GM18517 (cell line): ENCODE results near the gene CPNE2.

Experiments
- ATAC-seq: cut with Tn5 transposase; IDR thresholded peaks from one replicate; pipeline ENCODE4 v1.9.1; 2021; ENCODE audit warnings: mild to moderate bottlenecking, moderate library complexity; ENCODE audit not compliant: unreplicated experiment

CPNE2 gene

GRCh38 chr16:57123216-57123973 is 31.0 kb downstream of the CPNE2 start:
- ATAC-seq, result no peak

GRCh38 chr16:57123974-57124674 is 31.7 kb downstream of the CPNE2 start:
- no peak for ATAC-seq

DNA sequence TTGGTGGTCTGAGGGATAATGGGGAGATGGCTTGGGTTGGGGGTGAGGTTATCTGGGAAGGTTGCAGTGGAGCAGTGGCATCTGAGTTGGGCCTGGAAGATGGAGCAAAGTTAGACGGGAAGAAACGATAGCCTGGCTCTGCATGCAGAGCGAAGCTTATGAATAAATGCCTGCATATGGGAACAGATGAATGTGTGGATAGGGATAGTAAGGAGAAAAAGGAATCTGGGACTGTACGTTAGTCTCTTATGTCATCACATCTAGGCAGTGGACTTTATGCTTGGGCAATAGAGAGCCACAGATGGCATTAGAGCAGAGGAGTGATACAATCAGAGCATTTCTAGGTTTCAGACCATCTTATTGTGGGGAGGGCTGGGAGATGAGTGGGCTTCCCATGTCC is 33.0 kb downstream of the CPNE2 start:
- no peak for ATAC-seq

- ATAC-seq, result no peak
These were observed 33.6 kb downstream of the CPNE2 start for GRCh38 chr16:57125969-57126368.

DNA sequence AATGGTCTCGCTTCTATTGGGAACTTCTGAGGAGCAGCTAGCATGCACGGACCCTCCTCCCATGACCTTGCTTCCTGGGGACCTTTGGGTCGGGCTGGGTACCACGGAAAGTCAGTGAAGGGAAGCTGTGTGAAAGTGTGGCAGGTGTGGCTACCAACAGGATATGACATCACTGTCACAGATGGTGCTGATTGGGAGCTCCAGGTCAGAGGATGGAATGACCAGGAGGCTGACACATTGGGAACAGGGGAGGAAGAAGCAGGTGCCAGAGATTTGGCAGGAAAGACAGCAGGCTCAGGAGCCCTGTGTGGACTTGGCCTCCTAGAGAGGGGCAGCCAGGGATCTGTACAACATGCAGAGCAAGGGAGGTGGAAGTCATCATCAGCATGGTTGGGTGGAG is 34.0 kb downstream of the CPNE2 start:
- no peak for ATAC-seq

GRCh38 chr16:57127037-57127763 is 34.8 kb downstream of the CPNE2 start:
- no peak for ATAC-seq

- no peak for ATAC-seq
These were observed 35.5 kb downstream of the CPNE2 start for GRCh38 chr16:57127836-57128235.

DNA sequence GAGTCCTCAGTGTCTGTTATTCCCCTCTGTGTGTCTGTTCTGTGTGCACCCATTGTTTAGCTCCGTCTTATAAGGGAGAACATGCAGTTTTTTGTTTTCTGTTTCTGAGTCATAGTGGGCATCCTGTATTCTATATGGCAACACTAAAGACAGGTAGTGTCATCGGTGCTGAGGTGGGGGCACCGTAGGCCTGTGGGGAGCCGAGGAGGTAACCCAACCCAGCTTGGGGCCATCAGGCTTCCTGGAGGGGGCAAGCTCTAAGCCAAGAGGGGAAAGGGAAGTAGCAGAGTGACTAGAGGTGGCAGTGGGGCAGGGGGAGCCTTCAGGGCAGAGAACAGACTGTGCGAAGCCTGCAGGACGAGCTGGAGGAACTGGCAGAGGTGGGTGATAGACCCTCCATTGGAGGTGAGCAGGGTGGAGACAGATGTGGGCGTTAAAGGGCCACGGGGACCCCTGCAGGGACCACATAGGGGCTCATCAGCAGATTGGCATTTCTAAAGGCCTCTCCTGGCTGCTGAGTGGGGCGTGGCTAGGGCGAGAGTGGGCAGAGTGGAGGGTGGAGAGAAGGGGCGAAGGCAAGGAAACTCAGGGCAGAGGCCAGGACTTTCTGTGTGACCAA is 36.5 kb downstream of the CPNE2 start:
- ATAC-seq, result no peak

GRCh38 chr16:57130950-57131321 is 38.6 kb downstream of the CPNE2 start:
- ATAC-seq, result no peak

- ATAC-seq, result no peak
These were observed 39.1 kb downstream of the CPNE2 start for GRCh38 chr16:57131351-57131970.

DNA sequence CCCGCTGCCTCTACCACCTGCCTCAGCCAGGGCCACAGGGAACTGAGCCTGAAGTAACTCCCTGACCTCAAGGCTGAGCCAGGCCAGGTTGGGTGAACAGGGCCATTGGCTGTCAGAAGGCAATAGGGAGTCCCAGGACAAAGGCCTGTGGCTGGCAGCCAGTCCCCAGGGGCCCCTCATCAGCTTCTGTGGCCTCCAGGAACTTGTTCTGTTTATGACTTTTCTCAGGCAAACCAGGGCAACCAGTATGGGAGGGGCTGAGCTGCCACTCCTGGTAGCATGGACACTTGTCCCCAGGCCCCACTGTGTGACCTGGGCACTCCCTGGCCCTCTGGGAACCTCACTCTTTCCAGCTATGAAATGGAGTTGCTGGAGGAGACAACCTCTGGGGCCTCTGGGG is 40.1 kb downstream of the CPNE2 start:
- ATAC-seq, result no peak

DNA sequence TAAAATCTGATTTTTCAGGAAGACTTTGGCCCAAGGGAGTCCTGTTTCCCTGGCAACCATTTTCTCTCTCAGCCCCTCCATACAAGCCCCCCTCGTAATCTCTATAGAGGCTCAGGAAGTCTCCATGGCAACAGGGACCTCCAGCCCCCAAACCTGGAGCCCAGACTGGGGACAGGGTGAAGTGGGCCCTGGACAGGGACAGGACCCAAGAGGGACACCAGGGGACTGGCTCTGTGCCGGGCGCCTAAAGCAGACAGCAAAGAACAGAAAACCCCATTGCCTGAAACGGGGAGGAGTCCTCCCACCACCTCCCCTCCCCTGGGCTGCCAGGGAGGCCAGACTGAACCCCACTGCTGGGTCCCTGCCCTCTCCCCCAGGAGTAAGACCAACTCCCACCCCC is 40.6 kb downstream of the CPNE2 start:
- no peak for ATAC-seq

DNA sequence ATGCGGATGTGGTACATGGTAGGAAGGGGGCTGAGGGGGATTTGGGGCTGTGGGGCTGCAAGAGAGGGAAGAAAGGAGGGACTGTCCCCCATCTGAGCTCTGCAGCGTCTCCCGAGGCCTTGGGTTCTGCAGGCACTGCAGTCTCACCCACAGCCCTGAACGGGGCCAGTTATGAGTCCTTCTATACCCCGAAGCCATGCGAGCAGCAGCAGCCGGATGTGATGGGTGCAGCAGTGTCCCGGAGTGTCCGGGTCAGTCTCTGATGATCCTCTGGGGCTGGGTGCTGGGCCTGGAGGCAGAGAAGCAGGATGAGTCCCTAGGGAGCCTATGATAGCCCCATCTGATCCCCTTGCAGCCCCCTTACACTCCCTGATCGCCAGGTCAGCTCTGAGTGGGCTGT is 41.5 kb downstream of the CPNE2 start:
- no peak for ATAC-seq

- ATAC-seq, result no peak
These were observed 42.6 kb downstream of the CPNE2 start for GRCh38 chr16:57134982-57135381.

DNA sequence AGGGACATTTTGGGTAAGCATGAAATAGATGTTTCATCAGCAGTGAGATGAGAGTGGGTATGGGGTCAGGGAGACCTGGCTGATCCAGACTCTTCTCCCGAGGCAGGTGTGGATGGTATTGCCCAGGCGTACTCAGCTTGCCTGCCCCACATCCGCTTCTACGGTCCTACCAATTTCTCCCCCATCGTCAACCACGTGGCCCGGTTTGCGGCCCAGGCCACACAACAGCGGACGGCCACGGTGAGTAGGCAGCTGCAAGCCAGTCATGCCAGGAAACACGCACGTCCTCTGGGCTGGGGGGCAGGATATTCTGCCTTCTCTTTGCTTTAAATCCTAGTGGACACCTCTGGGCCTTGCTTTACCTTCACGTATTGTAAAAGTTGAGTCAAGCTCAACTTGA is 44.7 kb downstream of the CPNE2 start:
- no peak for ATAC-seq

GRCh38 chr16:57137566-57138273 is 45.3 kb downstream of the CPNE2 start:
- ATAC-seq, result no peak

DNA sequence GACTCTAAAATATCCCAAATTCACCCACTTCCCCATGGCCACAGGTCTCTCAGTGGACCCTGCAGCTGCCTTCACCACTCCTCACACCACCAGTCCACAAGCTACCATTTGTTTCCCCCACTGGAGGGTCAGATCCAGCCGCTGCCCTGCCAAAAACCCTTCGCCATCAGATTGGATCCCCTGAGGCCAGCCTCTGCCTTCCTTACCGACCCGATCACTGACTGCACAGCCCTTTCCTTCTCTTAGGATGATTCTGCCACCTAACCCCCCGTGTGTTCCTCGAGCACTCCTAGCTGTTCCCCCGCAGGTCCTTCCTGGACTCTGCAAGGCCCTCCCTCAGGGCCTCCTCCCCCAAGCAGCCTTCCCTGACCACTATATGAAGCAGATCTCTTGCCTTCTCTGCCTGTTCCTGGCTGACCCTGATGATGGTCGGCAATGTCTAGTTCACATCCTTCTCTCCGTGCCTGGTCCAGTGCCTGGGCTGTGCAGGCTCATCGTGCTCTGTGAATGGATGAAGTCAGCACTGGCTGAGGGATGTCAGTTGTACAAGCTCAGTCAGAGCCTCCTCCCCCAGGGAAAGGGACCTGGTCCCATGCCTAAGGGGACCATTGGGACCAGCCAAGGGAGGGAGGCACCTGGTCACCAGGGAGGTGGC is 46.0 kb downstream of the CPNE2 start:
- ATAC-seq, result no peak

DNA sequence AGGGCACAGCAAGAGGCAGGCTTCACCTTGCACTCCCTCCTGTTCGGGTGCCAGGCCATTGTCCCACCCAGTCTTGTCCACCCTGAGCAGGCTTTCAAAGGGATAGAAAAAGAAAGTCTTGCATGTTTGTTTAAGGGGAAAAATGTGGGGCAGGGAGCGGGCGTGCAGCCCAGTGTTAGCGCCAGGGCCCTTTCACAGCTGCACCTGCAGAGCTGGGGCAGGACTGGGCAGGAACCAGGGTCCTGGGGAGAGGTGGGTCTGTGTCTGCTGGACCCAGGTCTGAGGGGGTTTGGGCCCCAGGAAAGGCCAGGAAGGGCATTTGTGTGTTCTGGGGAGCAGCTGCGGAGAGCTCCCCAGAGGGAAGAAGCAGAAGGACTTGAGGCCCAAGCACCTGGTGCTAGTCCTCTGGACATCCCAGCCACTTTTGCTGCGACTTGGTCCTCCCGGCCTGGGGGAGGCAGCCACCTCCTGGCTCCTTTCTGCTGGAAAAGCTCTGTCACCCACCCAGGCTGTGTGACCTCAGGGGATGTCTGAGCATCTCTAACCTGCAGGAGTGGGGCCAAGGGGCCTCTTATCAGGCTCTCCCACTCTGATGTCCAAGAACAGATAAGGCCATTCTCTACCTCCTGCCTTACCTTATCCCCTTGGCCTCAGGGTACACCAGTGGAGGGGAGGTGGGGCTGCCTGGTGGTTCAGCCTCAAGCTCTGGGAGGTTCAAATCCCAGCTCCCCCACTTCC is 48.7 kb downstream of the CPNE2 start:
- no peak for ATAC-seq
